Neural cell (in vitro differentiated cells): Measurements from ENCODE around the gene EVPLL. TPM values are rescaled to one million over a fixed set of nuclear protein-coding genes. Genes with fewer than 3 reads are reported as not detected.
"Not testable (repeated sequence)": the region's sequence is repeated elsewhere in the genome, so short reads cannot be mapped to it uniquely, and the experiment has no call there.

Experiments
- H2AFZ ChIP-seq: fragments of 200-600, 300-800 bp; sonication (generic), shearing (Covaris generic); 2 replicates; pipeline ENCODE4 v1.6.0; 2014; ENCODE audit warnings: low read depth, mild to moderate bottlenecking, antibody characterized with exemption, low read length, moderate library complexity
- H3F3A ChIP-seq: fragments of 200-600 bp; shearing (Covaris generic); 2 replicates; pipeline ENCODE4 v1.6.1; 2016; ENCODE audit warnings: mild to moderate bottlenecking, moderate library complexity, mixed read lengths, antibody characterized with exemption, low read length; ENCODE audit not compliant: insufficient read depth, poor library complexity, severe bottlenecking
- H3K27ac ChIP-seq: fragments of 200-600, 300-800 bp; sonication (generic), shearing (Covaris generic); 2 replicates; pipeline ENCODE4 v1.5.1; 2014; ENCODE audit warnings: mild to moderate bottlenecking, low read length, moderate library complexity
- H3K27me3 ChIP-seq: fragments of 300-800, 200-600 bp; sonication (generic), shearing (Covaris generic); 2 replicates; pipeline ENCODE4 v1.6.0; 2014; ENCODE audit warnings: mild to moderate bottlenecking, low read depth, low read length, moderate library complexity; ENCODE audit not compliant: insufficient read depth
- H3K36me3 ChIP-seq: fragments of 300-800, 200-600 bp; sonication (generic), shearing (Covaris generic); 2 replicates; pipeline ENCODE4 v1.5.1; 2014; ENCODE audit warnings: mild to moderate bottlenecking, antibody characterized with exemption, low read length, moderate library complexity; ENCODE audit not compliant: insufficient read depth
- H3K4me2 ChIP-seq: fragments of 300-800, 200-600 bp; sonication (generic), shearing (Covaris generic); 2 replicates; pipeline ENCODE4 v1.6.0; 2014; ENCODE audit warnings: mild to moderate bottlenecking, low read length
- H3K4me3 ChIP-seq: fragments of 300-800, 200-600 bp; sonication (generic), shearing (Covaris generic); 2 replicates; pipeline ENCODE4 v1.5.1; 2014; ENCODE audit warnings: mild to moderate bottlenecking, low read length, moderate library complexity
- H3K79me2 ChIP-seq: fragments of 200-600 bp; shearing (Covaris generic); replicated peaks from 2 replicates; pipeline ENCODE4 v1.6.0; 2014; ENCODE audit warnings: mild to moderate bottlenecking, low read length, moderate library complexity; ENCODE audit not compliant: insufficient read depth
- H3K9ac ChIP-seq: fragments of 300-800, 200-600 bp; sonication (generic), shearing (Covaris generic); 2 replicates; pipeline ENCODE4 v1.6.1; 2016; ENCODE audit warnings: mild to moderate bottlenecking, low read length, mixed read lengths
- H3K9me2 ChIP-seq: fragments of 200-600 bp; shearing (Covaris generic); 2 replicates; pipeline ENCODE4 v1.6.1; 2016; ENCODE audit warnings: mild to moderate bottlenecking, low read length, mixed read lengths; ENCODE audit not compliant: insufficient read depth
- H3K9me3 ChIP-seq: fragments of 200-600, 300-800 bp; sonication (generic), shearing (Covaris generic); 2 replicates; pipeline ENCODE4 v1.6.1; 2016; ENCODE audit warnings: mild to moderate bottlenecking, mixed run types, low read length, moderate library complexity, mixed read lengths
- H4K20me1 ChIP-seq: fragments of 200-600 bp; shearing (Covaris generic); 2 replicates; pipeline ENCODE4 v1.6.1; 2016; ENCODE audit warnings: mild to moderate bottlenecking, mixed run types; ENCODE audit not compliant: insufficient read depth
- EP300 ChIP-seq: fragments of 450-650 bp; conservative IDR thresholded peaks from 2 replicates; pipeline ENCODE4 v1.6.1; 2014; ENCODE audit warnings: antibody characterized with exemption, mild to moderate bottlenecking, moderate library complexity; ENCODE audit not compliant: poor library complexity, severe bottlenecking
- EZH2 ChIP-seq: fragments of 200-600, 300-800 bp; shearing (Covaris generic), sonication (generic); IDR thresholded peaks from 2 replicates; pipeline ENCODE4 v1.6.1; 2014; ENCODE audit warnings: antibody characterized with exemption, low read length, borderline replicate concordance, mild to moderate bottlenecking; ENCODE audit not compliant: insufficient read depth, poor library complexity, severe bottlenecking
- MXI1 ChIP-seq: fragments of 450-650 bp; conservative IDR thresholded peaks from 2 replicates; pipeline ENCODE4 v1.6.1; 2014; ENCODE audit warnings: antibody characterized with exemption, mild to moderate bottlenecking; ENCODE audit not compliant: poor library complexity, severe bottlenecking
- POLR2AphosphoS5 ChIP-seq: IDR thresholded peaks from 2 replicates; pipeline ENCODE4 v1.6.1; 2012
- RAD21 ChIP-seq: fragments of 450-650 bp; conservative IDR thresholded peaks from 2 replicates; pipeline ENCODE4 v1.6.1; 2014; ENCODE audit warnings: antibody characterized with exemption, mild to moderate bottlenecking, moderate library complexity
- SMC3 ChIP-seq: fragments of 450-650 bp; conservative IDR thresholded peaks from 2 replicates; pipeline ENCODE4 v1.6.1; 2014; ENCODE audit warnings: antibody characterized with exemption, mild to moderate bottlenecking, moderate library complexity; ENCODE audit not compliant: poor library complexity
- polyA plus RNA-seq: library from polyadenylated mRNA; depleted of rRNA; stranded (reverse); fragments of >200 nt; gene quantifications from 2 replicates; pipeline ENCODE4 v1.2.3, GENCODE V29; 2014
- TF ChIP-seq, protein P1 (sequence below): IDR thresholded peaks from 2 replicates; pipeline ENCODE4 v1.6.1; 2012; ENCODE audit warnings: borderline replicate concordance
- TF ChIP-seq, protein P2 (sequence below): fragments of 450-650 bp; IDR thresholded peaks from 2 replicates; pipeline ENCODE4 v1.5.1; 2014; ENCODE audit warnings: antibody characterized with exemption, mild to moderate bottlenecking, moderate library complexity; ENCODE audit not compliant: poor library complexity, severe bottlenecking

The EVPLL gene
- polyA plus RNA-seq, 1 donor from 2014 or later = not detected

DNA sequence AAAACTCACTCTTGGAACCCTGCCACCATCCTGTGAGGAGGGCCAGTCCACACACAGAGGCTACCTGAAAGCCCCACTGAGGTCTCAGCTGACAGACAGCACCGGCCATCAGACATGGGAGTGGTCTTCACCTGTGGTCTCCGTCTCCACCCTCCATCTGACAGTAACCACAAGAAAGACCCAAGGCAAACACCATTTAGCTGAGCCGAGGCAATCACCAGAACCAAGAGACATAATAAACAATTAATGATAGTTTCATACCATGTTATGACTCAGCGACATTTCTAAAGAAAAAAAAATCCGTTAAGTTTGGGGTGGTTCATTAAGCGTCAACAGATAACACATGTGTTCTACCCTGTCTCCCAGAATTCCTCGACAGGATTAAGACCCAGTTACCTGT, 6.1 kb upstream of the EVPLL start:
- H2AFZ ChIP-seq = no peak overlapping the region
- no peaks in the 10 kb centered on the region for H3F3A ChIP-seq
- H3K79me2 ChIP-seq = no peaks in the 10 kb centered on the region
- no peak overlapping the region for H3K9ac ChIP-seq
- no peaks in the 10 kb centered on the region for H3K9me3 ChIP-seq
- no peaks in the 10 kb centered on the region for H3K27me3 ChIP-seq
- H3K4me2 ChIP-seq = no peak overlapping the region
- H3K4me3 ChIP-seq = no peak overlapping the region
- no peaks in the 10 kb centered on the region for H3K36me3 ChIP-seq
- no peak overlapping the region for H3K27ac ChIP-seq
- TF ChIP-seq MXI1 = no peak
- TF ChIP-seq POLR2AphosphoS5 = no peak
- TF ChIP-seq EP300 = no peak
- TF ChIP-seq, protein P1, sequence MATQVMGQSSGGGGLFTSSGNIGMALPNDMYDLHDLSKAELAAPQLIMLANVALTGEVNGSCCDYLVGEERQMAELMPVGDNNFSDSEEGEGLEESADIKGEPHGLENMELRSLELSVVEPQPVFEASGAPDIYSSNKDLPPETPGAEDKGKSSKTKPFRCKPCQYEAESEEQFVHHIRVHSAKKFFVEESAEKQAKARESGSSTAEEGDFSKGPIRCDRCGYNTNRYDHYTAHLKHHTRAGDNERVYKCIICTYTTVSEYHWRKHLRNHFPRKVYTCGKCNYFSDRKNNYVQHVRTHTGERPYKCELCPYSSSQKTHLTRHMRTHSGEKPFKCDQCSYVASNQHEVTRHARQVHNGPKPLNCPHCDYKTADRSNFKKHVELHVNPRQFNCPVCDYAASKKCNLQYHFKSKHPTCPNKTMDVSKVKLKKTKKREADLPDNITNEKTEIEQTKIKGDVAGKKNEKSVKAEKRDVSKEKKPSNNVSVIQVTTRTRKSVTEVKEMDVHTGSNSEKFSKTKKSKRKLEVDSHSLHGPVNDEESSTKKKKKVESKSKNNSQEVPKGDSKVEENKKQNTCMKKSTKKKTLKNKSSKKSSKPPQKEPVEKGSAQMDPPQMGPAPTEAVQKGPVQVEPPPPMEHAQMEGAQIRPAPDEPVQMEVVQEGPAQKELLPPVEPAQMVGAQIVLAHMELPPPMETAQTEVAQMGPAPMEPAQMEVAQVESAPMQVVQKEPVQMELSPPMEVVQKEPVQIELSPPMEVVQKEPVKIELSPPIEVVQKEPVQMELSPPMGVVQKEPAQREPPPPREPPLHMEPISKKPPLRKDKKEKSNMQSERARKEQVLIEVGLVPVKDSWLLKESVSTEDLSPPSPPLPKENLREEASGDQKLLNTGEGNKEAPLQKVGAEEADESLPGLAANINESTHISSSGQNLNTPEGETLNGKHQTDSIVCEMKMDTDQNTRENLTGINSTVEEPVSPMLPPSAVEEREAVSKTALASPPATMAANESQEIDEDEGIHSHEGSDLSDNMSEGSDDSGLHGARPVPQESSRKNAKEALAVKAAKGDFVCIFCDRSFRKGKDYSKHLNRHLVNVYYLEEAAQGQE = no peak
- TF ChIP-seq, protein P2, sequence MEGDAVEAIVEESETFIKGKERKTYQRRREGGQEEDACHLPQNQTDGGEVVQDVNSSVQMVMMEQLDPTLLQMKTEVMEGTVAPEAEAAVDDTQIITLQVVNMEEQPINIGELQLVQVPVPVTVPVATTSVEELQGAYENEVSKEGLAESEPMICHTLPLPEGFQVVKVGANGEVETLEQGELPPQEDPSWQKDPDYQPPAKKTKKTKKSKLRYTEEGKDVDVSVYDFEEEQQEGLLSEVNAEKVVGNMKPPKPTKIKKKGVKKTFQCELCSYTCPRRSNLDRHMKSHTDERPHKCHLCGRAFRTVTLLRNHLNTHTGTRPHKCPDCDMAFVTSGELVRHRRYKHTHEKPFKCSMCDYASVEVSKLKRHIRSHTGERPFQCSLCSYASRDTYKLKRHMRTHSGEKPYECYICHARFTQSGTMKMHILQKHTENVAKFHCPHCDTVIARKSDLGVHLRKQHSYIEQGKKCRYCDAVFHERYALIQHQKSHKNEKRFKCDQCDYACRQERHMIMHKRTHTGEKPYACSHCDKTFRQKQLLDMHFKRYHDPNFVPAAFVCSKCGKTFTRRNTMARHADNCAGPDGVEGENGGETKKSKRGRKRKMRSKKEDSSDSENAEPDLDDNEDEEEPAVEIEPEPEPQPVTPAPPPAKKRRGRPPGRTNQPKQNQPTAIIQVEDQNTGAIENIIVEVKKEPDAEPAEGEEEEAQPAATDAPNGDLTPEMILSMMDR = no peak
- TF ChIP-seq RAD21 = no peak
- no peaks in the 10 kb centered on the region for H4K20me1 ChIP-seq
- no peaks in the 10 kb centered on the region for H3K9me2 ChIP-seq

DNA sequence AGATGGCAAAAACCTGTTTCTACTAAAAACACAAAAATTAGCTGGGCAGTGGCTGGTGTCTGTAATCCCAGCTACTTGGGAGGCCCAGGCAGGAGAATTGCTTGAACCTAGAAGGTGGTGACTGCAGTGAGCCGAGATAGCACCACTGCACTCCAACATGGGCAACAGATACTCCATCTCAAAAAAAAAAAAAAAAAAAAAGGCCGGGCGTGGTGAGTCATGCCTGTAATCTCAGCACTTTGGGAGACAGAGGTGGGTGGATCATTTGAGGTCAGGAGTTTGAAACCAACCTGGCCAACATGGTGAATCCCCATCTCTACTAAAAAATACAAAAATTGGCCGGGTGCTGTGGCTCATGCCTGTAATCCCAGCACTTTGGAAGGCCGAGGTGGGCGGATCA, 4.4 kb upstream of the EVPLL start:
- not testable (repeated sequence) for H3K9me3 ChIP-seq, H3K4me2 ChIP-seq, H3K79me2 ChIP-seq, H4K20me1 ChIP-seq, H2AFZ ChIP-seq, H3K27ac ChIP-seq, H3K36me3 ChIP-seq, H3F3A ChIP-seq, H3K9me2 ChIP-seq, H3K9ac ChIP-seq, H3K27me3 ChIP-seq, H3K4me3 ChIP-seq

DNA sequence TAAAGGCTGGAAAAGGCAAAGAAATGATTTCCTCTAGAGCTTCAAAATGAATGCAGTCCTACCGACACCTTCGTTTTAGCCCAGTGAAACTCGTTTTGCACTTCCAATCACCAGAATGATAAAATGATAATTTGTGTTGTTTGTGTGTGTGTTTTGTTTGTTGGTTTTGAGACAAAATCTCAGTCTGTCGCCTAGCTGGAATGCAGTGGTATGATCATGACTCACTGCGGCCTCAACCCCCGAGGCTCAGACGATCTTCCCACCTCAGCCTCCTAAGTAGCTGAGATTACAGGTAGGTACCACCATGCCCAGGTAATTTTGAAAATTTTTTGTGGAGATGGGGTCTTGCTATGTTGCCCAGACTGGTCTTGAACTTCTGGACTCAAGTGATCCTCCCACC, 3.4 kb upstream of the EVPLL start:
- no peaks in the 10 kb centered on the region for H3K9me2 ChIP-seq
- H3K9me3 ChIP-seq = no peaks in the 10 kb centered on the region
- H3K27me3 ChIP-seq = no peaks in the 10 kb centered on the region
- H3F3A ChIP-seq = no peaks in the 10 kb centered on the region
- TF ChIP-seq RAD21 (no peak), EZH2 (no peak), POLR2AphosphoS5 (no peak), SMC3 (no peak)
- TF ChIP-seq, protein P2 = no peak
- H3K27ac ChIP-seq = no peak overlapping the region
- H3K4me2 ChIP-seq = no peak overlapping the region
- no peaks in the 10 kb centered on the region for H3K79me2 ChIP-seq
- no peak overlapping the region for H3K4me3 ChIP-seq
- H4K20me1 ChIP-seq = no peaks in the 10 kb centered on the region
- H2AFZ ChIP-seq = no peak overlapping the region
- no peaks in the 10 kb centered on the region for H3K36me3 ChIP-seq
- H3K9ac ChIP-seq = no peak overlapping the region
